Activated CD4-positive, alpha-beta T cell treated with anti-CD3 and anti-CD28 coated beads, Interleukin-2, amount 10 ng/mL, durations not matched to agents 24 days and 14 days (primary cell): ENCODE data around the gene DPH2. TPM values are rescaled to one million over a fixed set of nuclear protein-coding genes. Genes with fewer than 3 reads are reported as not detected.

Experiments used
- DNase-seq: peaks from one replicate; pipeline ENCODE4 v3.0.0; 2022
- H3K27ac Mint-ChIP-seq: one replicate; pipeline ENCODE4 v1.8.0; 2022; ENCODE audit warnings: mild to moderate bottlenecking, mixed read lengths
- H3K27me3 Mint-ChIP-seq: one replicate; pipeline ENCODE4 v1.8.0; 2022; ENCODE audit warnings: mixed read lengths
- H3K36me3 Mint-ChIP-seq: one replicate; pipeline ENCODE4 v1.8.0; 2022; ENCODE audit warnings: low read depth, mild to moderate bottlenecking, mixed read lengths
- H3K4me1 Mint-ChIP-seq: one replicate; pipeline ENCODE4 v1.8.0; 2021; ENCODE audit warnings: mixed read lengths
- H3K4me3 Mint-ChIP-seq: one replicate; pipeline ENCODE4 v1.8.0; 2022; ENCODE audit warnings: mild to moderate bottlenecking, moderate library complexity, mixed read lengths
- H3K9me3 Mint-ChIP-seq: one replicate; pipeline ENCODE4 v1.8.0; 2021; ENCODE audit warnings: mixed read lengths
- intact Hi-C: fragments of 100-400 bp; cut with micrococcal nuclease; formaldehyde crosslinking; loops from one replicate; pipeline ENCODE4 v1.15.1; 2023
- total RNA-seq: library from RNA; stranded (reverse); gene quantifications from 2 replicates; pipeline ENCODE4 v1.2.3, GENCODE V29; 2022

Gene DPH2
- total RNA-seq, 1 donor from 2014 or later: 71.8 TPM

GRCh38 chr1:43998000-43998378 is 28.2 kb downstream of the DPH2 start:
- no peaks in the 10 kb centered on the region for H3K36me3 Mint-ChIP-seq
- intact Hi-C loops: no loop called here
- H3K9me3 Mint-ChIP-seq: no peaks in the 10 kb centered on the region
- no peak for DNase-seq
- no peak overlapping the region for H3K27ac Mint-ChIP-seq
- H3K4me3 Mint-ChIP-seq: no peak overlapping the region
- no peaks in the 10 kb centered on the region for H3K27me3 Mint-ChIP-seq
- peaks cover 2% of the 10 kb centered on the region for H3K4me1 Mint-ChIP-seq

GRCh38 chr1:43999455-43999854 is 29.6 kb downstream of the DPH2 start:
- Mint-ChIP-seq H3K4me1 (peaks cover 2% of the 10 kb centered on the region), H3K36me3 (no peaks in the 10 kb centered on the region), H3K27ac (no peak overlapping the region), H3K27me3 (no peaks in the 10 kb centered on the region), H3K9me3 (no peaks in the 10 kb centered on the region), H3K4me3 (no peak overlapping the region)
- intact Hi-C loops: no loop called here
- no peak for DNase-seq

- no peak overlapping the region for H3K27ac Mint-ChIP-seq
- no peaks in the 10 kb centered on the region for H3K9me3 Mint-ChIP-seq
- no peaks in the 10 kb centered on the region for H3K36me3 Mint-ChIP-seq
- no peak overlapping the region for H3K4me3 Mint-ChIP-seq
- no peaks in the 10 kb centered on the region for H3K27me3 Mint-ChIP-seq
- peaks cover 2% of the 10 kb centered on the region for H3K4me1 Mint-ChIP-seq
- intact Hi-C loops: loop anchor here (10.0 kb wide), 1 partner anchor 215 kb away; the partner anchor contains the start of gene DMAP1
- DNase-seq: no peak
Measured at GRCh38 chr1:44000122-44000665, 30.4 kb downstream of the DPH2 start.

- DNase-seq: no peak
- H3K4me1 Mint-ChIP-seq: peaks cover 2% of the 10 kb centered on the region
- intact Hi-C loops: loop anchor here (10.0 kb wide), 1 partner anchor 213 kb away; the partner anchor contains the start of gene DMAP1
Measured at GRCh38 chr1:44002165-44002564, 32.4 kb downstream of the DPH2 start.

GRCh38 chr1:44002606-44003157 is 32.9 kb downstream of the DPH2 start:
- Mint-ChIP-seq H3K4me1 (peaks cover 2% of the 10 kb centered on the region), H3K36me3 (no peaks in the 10 kb centered on the region), H3K9me3 (no peaks in the 10 kb centered on the region), H3K27ac (no peak overlapping the region), H3K27me3 (no peaks in the 10 kb centered on the region), H3K4me3 (no peak overlapping the region)
- DNase-seq: no peak
- intact Hi-C loops: loop anchor here (10.0 kb wide), 1 partner anchor 212 kb away; the partner anchor contains the start of gene DMAP1

More at GRCh38 chr1:44002165-44002564, 32.4 kb downstream of the DPH2 start:
- H3K27me3 Mint-ChIP-seq: no peaks in the 10 kb centered on the region
- H3K27ac Mint-ChIP-seq: no peak overlapping the region
- no peaks in the 10 kb centered on the region for H3K9me3 Mint-ChIP-seq
- H3K36me3 Mint-ChIP-seq: no peaks in the 10 kb centered on the region
- H3K4me3 Mint-ChIP-seq: no peak overlapping the region

- intact Hi-C loops: loop anchor here (10.0 kb wide), 1 partner anchor 207 kb away; the partner anchor contains the start of gene DMAP1
Measured at GRCh38 chr1:44008259-44008658, 38.4 kb downstream of the DPH2 start.

GRCh38 chr1:44010935-44011471 is 41.2 kb downstream of the DPH2 start:
- Mint-ChIP-seq H3K9me3 (no peaks in the 10 kb centered on the region), H3K27ac (no peak overlapping the region), H3K27me3 (no peaks in the 10 kb centered on the region), H3K36me3 (no peaks in the 10 kb centered on the region), H3K4me1 (peaks cover 1% of the 10 kb centered on the region), H3K4me3 (no peak overlapping the region)
- no peak for DNase-seq
- intact Hi-C loops: no loop called here

More at GRCh38 chr1:44008259-44008658, 38.4 kb downstream of the DPH2 start:
- Mint-ChIP-seq H3K36me3 (no peaks in the 10 kb centered on the region), H3K4me3 (no peak overlapping the region), H3K27ac (no peak overlapping the region), H3K9me3 (no peaks in the 10 kb centered on the region), H3K27me3 (no peaks in the 10 kb centered on the region), H3K4me1 (peaks cover 1% of the 10 kb centered on the region)
- DNase-seq: no peak

GRCh38 chr1:44012404-44012803 is 42.6 kb downstream of the DPH2 start:
- Mint-ChIP-seq H3K4me1 (peaks cover 1% of the 10 kb centered on the region), H3K27ac (no peak overlapping the region), H3K9me3 (no peaks in the 10 kb centered on the region), H3K4me3 (no peak overlapping the region), H3K36me3 (no peaks in the 10 kb centered on the region), H3K27me3 (no peaks in the 10 kb centered on the region)
- intact Hi-C loops: no loop called here
- no peak for DNase-seq

- no peaks in the 10 kb centered on the region for H3K9me3 Mint-ChIP-seq
- H3K36me3 Mint-ChIP-seq: no peaks in the 10 kb centered on the region
- no peak overlapping the region for H3K27ac Mint-ChIP-seq
- peaks cover 1% of the 10 kb centered on the region for H3K4me1 Mint-ChIP-seq
- DNase-seq: no peak
- H3K4me3 Mint-ChIP-seq: no peak overlapping the region
- intact Hi-C loops: no loop called here
- no peaks in the 10 kb centered on the region for H3K27me3 Mint-ChIP-seq
Measured at GRCh38 chr1:44012941-44013609, 43.3 kb downstream of the DPH2 start.

GRCh38 chr1:44013949-44014348 is 44.1 kb downstream of the DPH2 start:
- intact Hi-C loops: no loop called here
- Mint-ChIP-seq H3K9me3 (no peaks in the 10 kb centered on the region), H3K27ac (no peak overlapping the region), H3K4me1 (peaks cover 1% of the 10 kb centered on the region), H3K27me3 (no peaks in the 10 kb centered on the region), H3K36me3 (no peaks in the 10 kb centered on the region), H3K4me3 (no peak overlapping the region)
- DNase-seq: no peak

- no peak for DNase-seq
- Mint-ChIP-seq H3K27me3 (no peaks in the 10 kb centered on the region), H3K4me3 (no peak overlapping the region), H3K27ac (no peak overlapping the region), H3K9me3 (no peaks in the 10 kb centered on the region), H3K4me1 (peaks cover 1% of the 10 kb centered on the region), H3K36me3 (no peaks in the 10 kb centered on the region)
- intact Hi-C loops: no loop called here
Measured at GRCh38 chr1:44014365-44015104, 44.7 kb downstream of the DPH2 start.

- Mint-ChIP-seq H3K9me3 (no peaks in the 10 kb centered on the region), H3K4me1 (peaks cover 1% of the 10 kb centered on the region), H3K36me3 (no peaks in the 10 kb centered on the region), H3K4me3 (no peak overlapping the region), H3K27ac (no peak overlapping the region), H3K27me3 (no peaks in the 10 kb centered on the region)
- intact Hi-C loops: no loop called here
- DNase-seq: no peak
Measured at GRCh38 chr1:44015206-44015605, 45.4 kb downstream of the DPH2 start.

GRCh38 chr1:44016041-44016889 is 46.5 kb downstream of the DPH2 start:
- Mint-ChIP-seq H3K4me3 (no peak overlapping the region), H3K36me3 (no peaks in the 10 kb centered on the region), H3K9me3 (no peaks in the 10 kb centered on the region), H3K4me1 (peaks cover 1% of the 10 kb centered on the region), H3K27me3 (no peaks in the 10 kb centered on the region), H3K27ac (no peak overlapping the region)
- DNase-seq: no peak
- intact Hi-C loops: no loop called here
